GM18907 (cell line): ENCODE data around the gene HDAC4.

Source experiments
- ATAC-seq: cut with Tn5 transposase; IDR thresholded peaks from one replicate; pipeline ENCODE4 v1.9.1; 2021; ENCODE audit warnings: mild to moderate bottlenecking, moderate library complexity; ENCODE audit not compliant: unreplicated experiment

HDAC4 gene

GRCh38 chr2:239226677-239227581, 173.9 kb downstream of the HDAC4 start:
- ATAC-seq, result no peak

- ATAC-seq, result no peak
These were observed 174.8 kb downstream of the HDAC4 start for GRCh38 chr2:239225871-239226561.

- no peak for ATAC-seq
These were observed 175.4 kb downstream of the HDAC4 start for GRCh38 chr2:239225371-239225851.

GRCh38 chr2:239224955-239225354, 175.9 kb downstream of the HDAC4 start:
- ATAC-seq, result no peak

- no peak for ATAC-seq
These were observed 176.6 kb downstream of the HDAC4 start for GRCh38 chr2:239224199-239224570.

GRCh38 chr2:239223310-239224198, 177.3 kb downstream of the HDAC4 start:
- ATAC-seq, result no peak

GRCh38 chr2:239222706-239223309, 178.0 kb downstream of the HDAC4 start:
- no peak for ATAC-seq

- no peak for ATAC-seq
These were observed 178.5 kb downstream of the HDAC4 start for GRCh38 chr2:239222312-239222660.

- no peak for ATAC-seq
These were observed 179.8 kb downstream of the HDAC4 start for GRCh38 chr2:239220981-239221396.

GRCh38 chr2:239220341-239220740, 180.5 kb downstream of the HDAC4 start:
- ATAC-seq, result no peak

- ATAC-seq, result no peak
These were observed 184.1 kb downstream of the HDAC4 start for GRCh38 chr2:239216614-239217273.

- ATAC-seq, result no peak
These were observed 184.7 kb downstream of the HDAC4 start for GRCh38 chr2:239215988-239216613.

GRCh38 chr2:239215136-239215925, 185.5 kb downstream of the HDAC4 start:
- no peak for ATAC-seq

- no peak for ATAC-seq
These were observed 186.1 kb downstream of the HDAC4 start for GRCh38 chr2:239214725-239215124.

- no peak for ATAC-seq
These were observed 187.1 kb downstream of the HDAC4 start for GRCh38 chr2:239213643-239214101.

- no peak for ATAC-seq
These were observed 187.7 kb downstream of the HDAC4 start for GRCh38 chr2:239212929-239213642.

- ATAC-seq, result no peak
These were observed 188.5 kb downstream of the HDAC4 start for GRCh38 chr2:239212121-239212928.
